T47D (cell line): ENCODE data around the gene TRAF1.

ENCODE experiments used
- DNase-seq, 2 experiments: peaks; one replicate each; pipeline versions ENCODE4 v3.0.0 to v3.0.0-alpha.2; 2011 to 2012; ENCODE audit warnings: low read depth in 1 of 2, low spot score in 1 of 2
- JUND ChIP-seq: IDR thresholded peaks from 2 replicates; pipeline ENCODE4 v1.6.1; 2012; ENCODE audit warnings: low read depth
- in situ Hi-C: cut with HindIII; loops from 2 replicates; pipeline ENCODE4 v1.10.0; 2016; ENCODE audit warnings: low sequenced_read_pairs, low pct_unique_long_range_greater_than_20kb

Gene TRAF1

GRCh38 chr9:120885958-120886357 lies 40.6 kb downstream of the TRAF1 start:
- in situ Hi-C loops, result no loop called here
- no peak for DNase-seq

DNA sequence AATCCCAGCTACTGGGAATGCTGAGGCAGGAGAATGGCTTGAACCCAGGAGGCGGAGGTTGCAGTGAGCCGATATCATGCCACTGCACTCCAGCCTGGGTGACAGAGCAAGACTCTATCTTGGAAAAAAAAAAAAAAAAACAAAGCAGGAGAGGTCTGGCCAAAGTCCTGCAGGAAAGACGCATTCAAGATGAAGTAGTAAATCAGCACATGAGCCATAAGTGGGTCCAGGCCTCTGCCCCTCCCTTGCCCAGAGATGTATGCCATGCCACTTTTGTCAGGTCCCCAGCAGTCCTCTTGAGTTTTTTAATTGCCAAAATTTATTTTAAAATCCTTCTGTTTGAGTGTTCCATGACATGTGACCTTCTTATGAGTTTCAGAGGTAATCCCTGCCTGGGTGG lies 41.1 kb downstream of the TRAF1 start:
- in situ Hi-C loops, result no loop called here
- TF ChIP-seq JUND, result no peak
- DNase-seq, result no peak

More at GRCh38 chr9:120885958-120886357, 40.6 kb downstream of the TRAF1 start:
- TF ChIP-seq JUND, result no peak

DNA sequence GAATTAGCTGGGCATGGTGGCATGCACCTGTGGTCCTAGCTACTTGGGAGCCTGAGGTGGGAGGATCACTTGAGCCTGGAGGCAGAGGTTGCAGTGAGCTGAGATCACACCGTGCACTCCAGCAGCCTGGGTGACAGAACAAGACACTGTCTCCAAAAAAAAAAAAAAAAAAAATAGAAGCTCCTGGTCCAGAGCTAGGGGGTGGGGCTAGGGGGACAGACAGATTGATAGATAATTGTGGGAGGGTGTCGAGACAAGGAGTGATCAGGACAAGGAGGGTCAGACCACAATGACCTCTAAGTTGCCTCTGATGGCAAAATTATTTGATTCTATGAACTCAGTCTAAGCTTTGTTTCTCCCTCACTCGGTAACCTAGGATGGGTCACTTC lies 43.0 kb downstream of the TRAF1 start:
- no peak for TF ChIP-seq JUND
- in situ Hi-C loops, result no loop called here

GRCh38 chr9:120882935-120883607 lies 43.5 kb downstream of the TRAF1 start:
- no peak for TF ChIP-seq JUND
- in situ Hi-C loops, result no loop called here
- no peak for DNase-seq

More for the DNA sequence above, 43.0 kb downstream of the TRAF1 start:
- DNase-seq, result no peak

GRCh38 chr9:120879446-120879845 lies 47.1 kb downstream of the TRAF1 start:
- no peak for DNase-seq
- in situ Hi-C loops, result no loop called here
- TF ChIP-seq JUND, result no peak

- in situ Hi-C loops, result no loop called here
Observed at GRCh38 chr9:120878188-120879130, 48.1 kb downstream of the TRAF1 start.

DNA sequence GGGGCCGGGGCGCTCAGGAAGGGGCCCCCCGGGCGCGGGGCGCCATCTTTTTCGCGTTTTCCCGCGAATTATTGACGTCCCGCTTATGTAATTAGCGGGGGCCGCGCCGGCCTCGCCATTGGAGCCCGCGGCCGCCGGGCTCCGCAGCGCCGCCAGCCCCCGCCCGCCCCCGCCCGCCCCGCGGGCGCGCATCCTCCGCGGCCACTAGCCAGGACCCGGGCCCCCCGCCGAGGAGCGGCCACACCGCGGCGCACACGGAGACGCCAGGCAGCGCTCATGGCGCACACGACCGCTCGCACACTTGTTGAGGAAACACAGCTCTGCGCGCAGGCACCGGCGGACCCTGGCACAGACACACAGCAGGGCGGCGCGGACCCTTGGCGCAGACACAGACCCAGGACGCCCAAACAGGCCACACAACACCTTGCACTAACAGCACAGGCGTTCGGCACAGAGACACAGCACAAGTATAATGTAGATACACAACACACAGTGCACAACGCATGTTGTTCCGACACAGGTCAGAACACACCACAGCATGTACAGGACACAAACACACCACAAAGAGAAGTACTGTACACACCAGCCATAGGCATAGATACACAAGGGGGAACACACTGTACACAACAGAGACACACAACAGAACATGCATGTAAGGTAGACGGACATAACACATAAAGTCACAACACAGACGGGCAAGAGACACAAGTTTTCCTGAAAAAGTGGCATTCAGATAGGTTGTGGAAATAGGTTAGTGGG lies 49.1 kb downstream of the TRAF1 start:
- peak; percentile 67 to 83 for DNase-seq
- in situ Hi-C loops, result no loop called here
- TF ChIP-seq JUND, result no peak

More at GRCh38 chr9:120878188-120879130, 48.1 kb downstream of the TRAF1 start:
- no peak for TF ChIP-seq JUND
- DNase-seq, result no peak

DNA sequence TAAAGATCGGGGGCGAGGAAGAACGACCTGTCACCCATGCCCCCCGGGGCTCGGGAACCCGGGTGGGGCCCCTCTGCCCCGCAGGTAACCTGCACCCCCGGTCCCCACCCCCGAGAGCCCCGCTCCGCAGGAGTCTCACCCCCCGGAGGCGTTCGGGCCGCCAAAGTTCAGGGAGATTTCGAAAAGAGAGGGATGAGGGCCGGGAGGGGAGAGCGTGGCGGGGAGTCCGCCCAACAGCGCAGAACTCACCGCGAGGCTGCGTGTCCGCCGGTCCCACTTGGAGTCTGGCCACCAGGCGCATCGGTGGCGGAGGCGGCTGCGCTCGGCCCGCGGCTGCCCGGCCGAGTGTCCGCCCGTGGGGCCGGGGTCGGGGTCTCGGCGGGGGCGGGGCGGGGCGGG lies 49.8 kb downstream of the TRAF1 start, which contains the start of gene PHF19:
Gene PHF19 (minus strand): TSS at position 347 of the 399 bp plus-strand sequence. CDS start 2,447 bp downstream, outside the sequence.
- no peak for TF ChIP-seq JUND
- peak; percentile 64 to 68 for DNase-seq
- in situ Hi-C loops, result no loop called here

DNA sequence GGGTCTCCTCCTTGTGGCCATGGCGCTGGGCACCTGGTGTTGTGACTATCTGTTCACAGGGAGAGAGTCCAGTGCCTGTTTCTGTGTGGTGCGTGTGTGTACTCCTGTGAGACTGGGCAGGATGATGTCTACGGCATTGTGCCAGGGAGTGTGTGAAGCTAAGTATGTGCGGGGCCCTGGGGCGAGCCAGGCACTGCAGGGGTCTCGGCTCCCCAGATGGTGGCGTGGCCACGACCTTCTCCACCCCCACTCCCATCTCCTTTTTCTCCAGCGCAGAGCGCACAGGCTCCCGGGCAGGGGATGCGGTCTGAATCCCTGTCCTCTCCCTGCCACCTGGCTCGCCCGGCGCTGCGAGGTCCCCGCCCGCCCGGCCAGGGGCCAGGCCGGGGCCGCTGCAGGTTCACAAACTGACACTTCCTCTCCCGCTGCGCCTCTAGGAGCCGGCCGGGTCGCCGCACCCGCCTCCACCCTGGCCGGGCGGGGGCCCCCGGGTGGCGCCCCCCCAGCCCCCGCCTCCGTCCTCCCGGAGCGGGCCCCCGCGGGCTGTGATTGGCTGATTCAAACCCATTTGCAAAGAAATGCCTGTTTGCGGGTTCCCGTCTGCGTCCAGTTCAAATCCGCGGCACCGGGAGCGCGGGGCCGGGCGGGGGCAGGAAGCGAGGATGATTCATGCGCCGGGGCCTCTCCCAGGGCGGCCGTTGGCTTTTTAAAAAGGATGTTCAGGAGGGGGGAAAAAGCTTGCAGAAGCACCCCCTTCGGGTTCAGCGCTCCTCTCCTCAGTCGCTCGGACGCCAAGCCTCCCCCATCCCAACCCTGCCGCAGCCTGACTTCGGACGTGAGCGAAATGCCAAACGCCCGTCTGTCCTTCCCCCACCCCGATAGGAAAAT lies 50.4 kb downstream of the TRAF1 start:
- in situ Hi-C loops, result no loop called here
- no peak for TF ChIP-seq JUND
- peak; percentile 93 to 97 for DNase-seq

DNA sequence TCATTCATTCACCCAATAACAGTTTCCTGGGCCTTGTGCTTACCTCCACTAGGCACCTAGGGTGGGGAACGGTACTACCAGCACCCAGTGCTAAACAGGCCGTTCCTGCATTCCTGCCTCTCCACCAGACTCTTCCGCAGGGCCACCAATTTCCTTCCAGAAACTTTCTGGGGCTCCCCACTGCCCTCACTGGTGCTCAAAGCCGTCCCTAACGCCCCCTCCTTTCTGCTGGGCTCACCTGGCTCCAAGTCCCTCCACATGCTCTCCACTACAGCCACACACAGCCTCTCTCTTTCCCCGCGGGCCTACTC lies 51.0 kb downstream of the TRAF1 start:
- no peak for TF ChIP-seq JUND
- no peak for DNase-seq
- in situ Hi-C loops, result no loop called here

DNA sequence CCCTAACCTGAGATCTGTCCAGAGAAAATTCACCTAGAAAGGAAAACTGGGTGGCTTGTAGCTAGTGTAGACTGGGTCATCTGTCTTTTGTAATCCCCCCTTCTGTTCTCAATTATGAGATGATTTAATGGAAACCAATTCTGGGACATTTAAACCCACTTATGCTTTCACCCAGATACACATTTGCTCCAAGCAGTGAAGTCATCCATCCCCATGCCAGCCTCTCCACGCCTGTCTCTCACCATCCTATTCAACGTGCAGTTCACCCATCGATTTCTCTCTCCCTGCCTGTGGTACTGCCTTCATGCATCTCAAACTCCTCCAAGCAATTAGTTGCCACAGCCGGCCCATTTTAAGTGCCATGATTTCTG lies 51.4 kb downstream of the TRAF1 start:
- TF ChIP-seq JUND, result no peak
- no peak for DNase-seq
- in situ Hi-C loops, result no loop called here
